GM12892 (cell line): ENCODE results near the gene NTN3.

Experiments used
- DNase-seq: peaks from one replicate; pipeline ENCODE4 v3.0.0; 2011; ENCODE audit not compliant: insufficient read length
- FAIRE-seq: peaks from 2 replicates; lab custom pipeline; 2011; peaks lifted over from hg19 to GRCh38; lab: Jason Lieb, UNC
- POLR2A ChIP-seq: IDR thresholded peaks from 2 replicates; pipeline ENCODE4 v1.6.1; 2011; ENCODE audit warnings: low read depth, low read length, control low read depth
- POLR2AphosphoS5 ChIP-seq: IDR thresholded peaks from 2 replicates; pipeline ENCODE4 v1.6.1; 2011; ENCODE audit warnings: low read depth, low read length, control low read depth
- TAF1 ChIP-seq: IDR thresholded peaks from 2 replicates; pipeline ENCODE4 v1.6.1; 2011; ENCODE audit warnings: low read depth, mild to moderate bottlenecking, control low read depth, low read length, borderline replicate concordance

Gene NTN3

DNA sequence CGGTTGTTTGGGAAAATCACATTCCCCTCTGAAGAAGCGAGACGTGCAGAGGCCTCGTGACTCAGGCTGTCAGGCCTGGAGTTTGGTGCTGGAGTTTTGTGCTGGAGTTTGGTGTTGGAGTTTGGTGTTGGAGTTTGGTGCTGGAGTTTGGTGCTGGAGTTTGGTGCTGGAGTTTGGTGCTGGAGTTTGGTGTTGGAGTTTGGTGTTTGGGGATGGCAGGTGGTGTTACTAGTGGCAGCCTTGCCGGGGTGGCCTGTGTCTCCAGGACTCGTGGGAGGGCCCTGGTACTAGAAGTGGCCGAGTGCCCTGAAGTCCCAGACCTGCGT, 16.4 kb downstream of the NTN3 start:
- no peak for DNase-seq
- peak; percentile 85 for FAIRE-seq
- TF ChIP-seq POLR2A (no peak), TAF1 (no peak), POLR2AphosphoS5 (no peak)

DNA sequence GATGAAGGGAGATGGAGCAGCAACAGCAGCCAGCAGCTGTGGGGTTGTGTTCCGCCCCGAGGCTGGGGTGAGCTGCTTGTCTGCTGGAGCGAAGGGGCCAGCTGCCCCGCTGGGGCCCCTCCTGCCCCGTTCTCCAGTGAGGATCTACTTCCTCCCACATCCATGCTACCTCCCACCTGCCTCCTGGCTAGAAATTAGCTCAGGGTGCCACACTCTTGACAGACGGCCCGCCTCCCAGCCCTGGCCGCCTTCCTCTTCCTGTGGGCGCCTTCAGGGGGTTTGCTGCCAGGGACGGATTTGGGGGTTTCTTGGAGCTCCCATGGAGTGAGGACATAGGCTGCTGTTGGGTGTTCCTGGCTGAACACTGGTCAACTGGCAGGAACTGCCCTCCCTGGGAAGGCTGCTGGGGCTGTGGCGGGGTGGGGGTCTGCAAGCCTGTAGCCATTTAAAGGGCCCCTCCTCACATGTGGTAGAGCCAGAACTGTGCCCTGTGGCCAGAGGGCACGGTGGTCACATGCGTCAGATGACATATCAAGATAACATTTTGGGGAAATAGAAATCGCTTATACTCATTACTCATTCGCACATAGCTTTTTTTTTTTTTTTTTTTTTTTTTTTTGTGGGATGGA, 16.9 kb downstream of the NTN3 start:
- no peak for TF ChIP-seq POLR2A
- TF ChIP-seq TAF1 = no peak
- TF ChIP-seq POLR2AphosphoS5 = no peak
- no peak for DNase-seq
- no peak for FAIRE-seq

DNA sequence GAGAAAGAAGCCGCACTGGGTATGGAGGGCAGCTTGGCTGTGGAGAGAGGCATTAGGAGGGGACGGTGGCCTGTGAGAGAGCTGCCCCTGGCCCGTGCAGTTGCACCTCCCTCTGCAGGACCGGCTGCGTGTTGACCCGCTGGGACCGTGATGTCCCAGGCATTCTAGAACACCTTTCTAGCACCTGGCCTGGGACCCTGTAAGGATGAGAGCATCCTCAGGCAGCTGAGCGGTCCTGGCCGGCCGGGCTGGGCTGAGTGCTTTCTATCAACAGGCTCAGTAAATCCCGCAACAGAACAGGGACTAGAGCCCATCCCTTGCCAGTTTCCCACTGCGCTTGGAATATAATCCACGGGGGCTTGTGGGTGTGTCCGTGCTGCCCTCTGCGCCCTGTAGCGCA, 18.5 kb downstream of the NTN3 start:
- no peak for DNase-seq
- no peak for FAIRE-seq
- TF ChIP-seq POLR2A (no peak), POLR2AphosphoS5 (no peak), TAF1 (no peak)

DNA sequence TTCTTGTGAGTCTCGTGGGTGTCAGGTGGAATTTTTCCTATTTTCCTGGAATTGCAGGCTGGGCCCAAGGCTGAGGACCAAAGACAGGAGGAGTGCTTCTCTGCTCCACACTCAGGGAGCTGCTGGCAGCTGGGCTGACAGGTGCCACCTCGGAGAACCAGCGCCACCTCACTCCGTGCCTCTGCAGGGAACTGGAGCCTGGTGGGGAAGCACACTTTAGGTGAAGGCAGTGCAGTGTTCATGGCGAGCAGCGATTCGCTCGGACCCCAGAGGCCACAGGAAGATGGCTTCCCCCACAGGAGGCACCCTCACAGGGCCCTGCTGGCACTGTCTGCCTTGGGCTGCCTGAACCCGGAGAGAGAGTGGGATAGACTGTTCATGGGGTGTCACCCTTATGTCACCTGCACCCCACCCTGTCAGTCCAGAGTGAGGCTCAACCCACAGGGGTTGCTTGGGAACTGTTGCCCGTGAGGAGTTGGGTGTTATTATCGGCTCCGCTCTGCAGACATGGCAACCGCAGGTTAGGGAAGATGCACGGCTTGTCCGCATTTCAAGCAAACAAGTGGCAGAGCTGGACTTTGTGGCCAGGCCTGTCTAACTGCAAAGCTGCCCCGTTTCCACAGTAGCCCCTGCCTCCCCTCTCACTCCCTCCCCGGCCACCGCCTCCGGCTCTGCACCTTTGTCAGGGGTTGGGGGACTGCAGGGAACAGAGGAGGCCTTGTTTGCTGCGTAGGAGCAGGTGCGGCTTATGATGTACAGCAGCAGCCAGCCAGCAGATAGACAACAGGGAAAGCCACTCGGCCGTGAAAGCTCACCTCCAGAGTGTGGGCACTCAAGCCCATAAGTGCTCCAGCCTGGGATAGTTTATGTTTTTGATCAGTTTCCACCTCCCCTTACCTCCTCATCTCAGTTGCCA, 19.4 kb downstream of the NTN3 start:
- FAIRE-seq (no peak), DNase-seq (no peak)
- TF ChIP-seq POLR2AphosphoS5 (no peak), TAF1 (no peak), POLR2A (no peak)

DNA sequence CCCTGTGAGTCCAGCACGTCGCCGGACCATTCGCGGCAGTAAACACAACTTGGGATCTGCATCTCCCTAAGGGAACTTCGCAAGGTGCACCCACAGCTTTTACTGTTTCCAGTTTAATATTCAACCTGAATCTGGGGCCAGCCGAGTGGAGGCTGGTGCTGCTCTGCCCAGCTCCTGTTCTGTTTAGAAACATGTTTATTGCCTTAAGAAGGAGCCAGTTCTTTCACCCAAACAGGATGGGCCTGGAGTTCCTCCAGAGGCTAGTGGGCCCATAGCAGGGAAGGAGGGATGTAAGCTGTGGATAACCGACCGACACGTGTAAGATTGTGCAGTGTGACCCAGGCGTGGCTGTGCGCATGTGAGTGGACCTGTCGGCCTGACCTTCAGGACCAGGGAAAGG, 21.2 kb downstream of the NTN3 start:
- FAIRE-seq (no peak), DNase-seq (no peak)

DNA sequence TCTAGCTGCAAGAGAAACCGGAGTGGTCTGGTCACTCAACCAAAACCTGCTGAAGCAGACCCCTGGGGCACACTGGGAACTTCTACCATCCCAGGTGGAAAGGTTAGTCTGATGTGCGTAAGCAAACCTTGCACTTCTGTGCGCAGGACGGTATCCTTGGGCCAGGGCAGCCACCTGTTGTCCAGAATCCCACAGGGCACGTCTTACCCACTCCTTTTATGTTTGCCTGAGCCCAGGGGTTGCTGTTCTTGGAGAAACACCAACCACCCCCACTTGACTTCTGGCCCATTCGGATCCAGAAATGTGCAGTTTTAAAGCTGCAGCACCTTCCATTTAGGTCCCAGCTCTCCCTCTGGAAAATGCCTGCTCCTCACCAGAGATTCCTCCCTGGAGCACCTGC, 22.5 kb downstream of the NTN3 start:
- DNase-seq = no peak
- TF ChIP-seq POLR2AphosphoS5 = no peak
- TF ChIP-seq TAF1 = no peak
- TF ChIP-seq POLR2A = no peak
- FAIRE-seq = no peak

More for the DNA sequence above, 21.2 kb downstream of the NTN3 start:
- no peak for TF ChIP-seq TAF1
- no peak for TF ChIP-seq POLR2AphosphoS5
- TF ChIP-seq POLR2A = no peak

DNA sequence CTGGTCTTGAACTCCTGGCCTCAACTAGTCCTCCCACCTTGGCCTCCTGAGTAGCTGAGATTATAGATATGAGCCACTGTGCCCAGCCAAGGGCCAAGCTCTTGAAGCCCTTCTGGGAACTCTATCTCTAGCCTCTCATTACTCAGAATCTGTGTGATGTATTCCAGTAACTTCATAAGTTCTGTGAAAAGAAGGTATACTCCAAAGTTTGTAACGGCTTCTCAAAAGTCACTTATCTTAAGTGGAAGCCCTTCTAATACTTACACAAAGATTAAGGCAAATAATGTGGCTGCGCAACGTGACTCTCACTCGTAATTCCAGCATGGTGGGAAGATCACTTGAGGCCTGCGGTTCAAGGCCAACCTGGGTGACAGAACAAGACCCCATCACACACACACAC, 23.5 kb downstream of the NTN3 start:
- no peak for FAIRE-seq
- no peak for TF ChIP-seq POLR2AphosphoS5
- no peak for TF ChIP-seq POLR2A
- DNase-seq = no peak

DNA sequence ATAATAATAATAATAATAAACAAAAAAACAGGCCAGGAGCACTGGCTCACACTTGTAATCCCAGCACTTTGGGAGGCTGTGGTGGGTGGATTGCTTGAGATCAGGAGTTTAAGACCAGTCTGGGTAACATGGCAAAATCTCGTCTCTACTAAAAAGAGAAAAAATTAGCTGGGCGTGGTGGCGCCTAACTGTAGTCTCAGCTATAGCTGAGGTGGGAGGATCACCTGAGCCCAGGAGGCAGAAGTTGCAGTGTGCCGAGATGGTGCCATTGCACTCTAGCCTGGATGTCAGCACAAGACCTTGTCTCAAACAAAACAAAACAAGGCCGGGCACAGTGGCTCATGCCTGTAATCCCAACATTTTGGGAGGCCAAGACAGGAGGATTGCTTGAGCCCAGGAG, 23.9 kb downstream of the NTN3 start:
- FAIRE-seq (no peak), DNase-seq (no peak)

DNA sequence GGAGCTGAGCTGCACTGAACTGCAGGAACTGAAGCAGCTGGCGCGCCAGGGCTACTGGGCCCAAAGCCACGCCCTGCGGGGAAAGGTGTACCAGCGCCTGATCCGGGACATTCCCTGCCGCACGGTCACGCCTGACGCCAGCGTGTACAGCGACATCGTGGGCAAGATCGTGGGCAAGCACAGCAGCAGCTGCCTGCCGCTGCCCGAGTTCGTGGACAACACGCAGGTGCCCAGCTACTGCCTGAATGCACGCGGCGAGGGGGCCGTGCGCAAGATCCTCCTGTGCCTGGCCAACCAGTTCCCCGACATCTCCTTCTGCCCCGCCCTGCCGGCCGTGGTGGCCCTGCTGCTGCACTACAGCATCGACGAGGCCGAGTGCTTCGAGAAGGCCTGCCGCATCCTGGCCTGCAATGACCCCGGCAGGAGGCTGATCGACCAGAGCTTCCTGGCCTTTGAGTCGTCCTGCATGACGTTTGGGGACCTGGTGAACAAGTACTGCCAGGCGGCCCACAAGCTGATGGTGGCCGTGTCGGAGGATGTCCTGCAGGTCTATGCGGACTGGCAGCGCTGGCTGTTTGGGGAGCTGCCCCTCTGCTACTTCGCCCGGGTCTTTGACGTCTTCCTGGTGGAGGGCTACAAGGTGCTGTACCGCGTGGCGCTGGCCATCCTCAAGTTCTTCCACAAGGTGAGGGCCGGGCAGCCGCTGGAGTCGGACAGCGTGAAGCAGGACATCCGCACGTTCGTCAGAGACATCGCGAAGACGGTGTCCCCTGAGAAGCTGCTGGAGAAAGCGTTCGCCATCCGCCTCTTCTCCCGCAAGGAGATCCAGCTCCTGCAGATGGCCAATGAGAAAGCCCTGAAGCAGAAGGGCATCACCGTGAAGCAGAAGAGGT, 25.4 kb downstream of the NTN3 start:
- TF ChIP-seq POLR2A = no peak
- TF ChIP-seq TAF1 = no peak
- TF ChIP-seq POLR2AphosphoS5 = no peak
- no peak for DNase-seq
- no peak for FAIRE-seq

More for the DNA sequence above, 23.9 kb downstream of the NTN3 start:
- TF ChIP-seq POLR2A = no peak
- no peak for TF ChIP-seq TAF1
- TF ChIP-seq POLR2AphosphoS5 = no peak

DNA sequence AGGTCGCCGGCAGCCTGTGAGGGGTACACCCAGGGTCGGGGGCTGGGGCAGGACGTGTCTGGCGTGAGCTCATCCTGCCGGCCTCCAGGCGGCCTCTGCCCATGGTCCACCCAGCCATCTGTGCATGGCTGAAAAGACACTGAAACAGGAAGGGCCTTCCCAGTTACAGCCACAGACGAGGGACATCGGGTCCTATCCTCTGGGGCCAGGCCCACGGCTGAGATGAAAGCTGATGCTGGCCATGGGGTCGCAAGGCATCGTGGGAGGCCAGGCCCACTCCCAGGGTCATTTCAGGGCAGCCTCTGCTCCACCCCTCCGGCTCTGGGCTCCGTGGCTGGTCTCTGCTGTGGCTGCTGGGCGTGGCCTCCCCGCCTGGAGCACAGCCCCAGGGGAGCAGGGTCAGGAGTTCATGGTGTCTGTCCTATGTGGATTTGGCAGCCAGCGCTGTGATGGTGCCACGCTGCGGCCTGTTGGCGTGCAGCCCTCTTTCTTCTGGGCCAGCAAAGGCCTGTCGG, 26.1 kb downstream of the NTN3 start:
- no peak for TF ChIP-seq TAF1
- no peak for TF ChIP-seq POLR2A
- DNase-seq = no peak
- FAIRE-seq = no peak

DNA sequence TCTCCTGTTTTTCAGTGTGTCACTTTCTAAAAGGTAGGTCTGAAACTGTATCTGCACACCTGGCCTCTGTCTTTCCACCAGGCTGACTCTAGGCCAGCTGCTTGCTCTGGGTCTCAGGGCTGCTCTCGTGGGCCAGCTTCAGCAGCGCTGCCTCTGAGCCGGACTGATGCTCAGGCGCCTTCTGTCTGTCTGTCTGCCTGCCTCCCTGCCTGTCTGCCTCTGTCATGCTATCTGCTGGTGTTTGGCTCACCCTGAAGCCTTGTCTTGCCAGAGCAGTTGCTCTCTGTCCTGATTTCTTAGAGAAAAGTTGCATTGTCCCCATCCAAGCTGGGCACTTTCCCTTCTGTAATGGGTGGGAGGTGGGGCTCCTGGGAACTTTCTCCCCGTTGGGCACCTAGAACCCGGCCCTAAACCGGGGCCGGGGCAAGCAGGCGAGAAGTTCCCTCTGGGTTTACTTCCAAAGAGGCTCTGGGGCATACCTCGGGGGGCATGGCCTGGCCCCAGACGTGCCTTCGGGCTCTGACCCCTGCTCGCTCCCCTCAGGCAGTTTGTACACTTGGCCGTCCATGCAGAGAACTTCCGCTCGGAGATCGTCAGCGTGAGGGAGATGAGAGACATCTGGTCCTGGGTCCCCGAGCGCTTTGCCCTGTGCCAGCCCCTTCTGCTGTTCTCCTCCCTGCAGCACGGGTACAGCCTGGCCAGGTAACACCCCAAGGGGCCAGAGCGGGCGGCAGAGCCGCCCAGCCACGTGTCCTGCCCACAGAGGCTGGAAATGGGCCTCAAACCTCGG, 26.8 kb downstream of the NTN3 start:
- TF ChIP-seq TAF1 (no peak), POLR2AphosphoS5 (no peak), POLR2A (no peak)
- DNase-seq (no peak), FAIRE-seq (no peak)
